K562 (cell line): ENCODE data around the gene HEXIM1.

Experiments used
- HMGXB4 ChIP-seq: sonication (generic); formaldehyde crosslinking; IDR thresholded peaks from 2 replicates; pipeline ENCODE4 v1.8.1; 2023; ENCODE audit warnings: mild to moderate bottlenecking, missing genetic modification reagents
- ZFP30 ChIP-seq: fragments of 250-450 bp; sonication (Bioruptor Pico); IDR thresholded peaks from 2 replicates; pipeline ENCODE4 v1.8.0; 2022; ENCODE audit warnings: moderate library complexity, mild to moderate bottlenecking, inconsistent platforms, borderline replicate concordance

- no peak for TF ChIP-seq HMGXB4 (CRISPR knock-in tag)
- no peak for TF ChIP-seq ZFP30 (CRISPR knock-in tag)
Observed at GRCh38 chr17:45149669-45150664, 1.7 kb downstream of the HEXIM1 start.
